Measurements from ENCODE around the gene SESN1.

SESN1 gene

DNA sequence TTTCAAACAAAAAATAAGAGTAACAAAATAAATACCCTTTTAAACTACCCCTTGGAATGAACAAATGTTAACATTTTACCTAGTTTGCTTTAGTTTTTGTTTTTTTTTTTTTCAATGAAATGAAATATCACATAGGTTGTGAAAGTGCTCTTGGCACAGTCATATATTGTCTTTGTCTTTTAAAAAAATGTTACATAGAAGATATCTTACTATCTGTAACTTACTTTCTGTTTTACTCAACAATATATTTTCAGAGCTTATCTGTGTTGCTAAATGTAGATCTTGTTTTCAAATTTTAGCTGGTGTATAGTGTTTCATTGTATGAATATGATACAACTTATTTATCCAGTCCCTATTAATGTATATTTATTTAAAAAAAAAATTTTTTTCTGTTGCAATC lies 9.3 kb upstream of the SESN1 start:
- DNase-seq (ENCODE audit: low spot score): peak; percentile 27
- TF ChIP-seq, protein P1, sequence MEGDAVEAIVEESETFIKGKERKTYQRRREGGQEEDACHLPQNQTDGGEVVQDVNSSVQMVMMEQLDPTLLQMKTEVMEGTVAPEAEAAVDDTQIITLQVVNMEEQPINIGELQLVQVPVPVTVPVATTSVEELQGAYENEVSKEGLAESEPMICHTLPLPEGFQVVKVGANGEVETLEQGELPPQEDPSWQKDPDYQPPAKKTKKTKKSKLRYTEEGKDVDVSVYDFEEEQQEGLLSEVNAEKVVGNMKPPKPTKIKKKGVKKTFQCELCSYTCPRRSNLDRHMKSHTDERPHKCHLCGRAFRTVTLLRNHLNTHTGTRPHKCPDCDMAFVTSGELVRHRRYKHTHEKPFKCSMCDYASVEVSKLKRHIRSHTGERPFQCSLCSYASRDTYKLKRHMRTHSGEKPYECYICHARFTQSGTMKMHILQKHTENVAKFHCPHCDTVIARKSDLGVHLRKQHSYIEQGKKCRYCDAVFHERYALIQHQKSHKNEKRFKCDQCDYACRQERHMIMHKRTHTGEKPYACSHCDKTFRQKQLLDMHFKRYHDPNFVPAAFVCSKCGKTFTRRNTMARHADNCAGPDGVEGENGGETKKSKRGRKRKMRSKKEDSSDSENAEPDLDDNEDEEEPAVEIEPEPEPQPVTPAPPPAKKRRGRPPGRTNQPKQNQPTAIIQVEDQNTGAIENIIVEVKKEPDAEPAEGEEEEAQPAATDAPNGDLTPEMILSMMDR (IDR thresholded peaks at IDR 0.05; ENCODE audit: extremely low read depth, missing control alignments): no peak

DNA sequence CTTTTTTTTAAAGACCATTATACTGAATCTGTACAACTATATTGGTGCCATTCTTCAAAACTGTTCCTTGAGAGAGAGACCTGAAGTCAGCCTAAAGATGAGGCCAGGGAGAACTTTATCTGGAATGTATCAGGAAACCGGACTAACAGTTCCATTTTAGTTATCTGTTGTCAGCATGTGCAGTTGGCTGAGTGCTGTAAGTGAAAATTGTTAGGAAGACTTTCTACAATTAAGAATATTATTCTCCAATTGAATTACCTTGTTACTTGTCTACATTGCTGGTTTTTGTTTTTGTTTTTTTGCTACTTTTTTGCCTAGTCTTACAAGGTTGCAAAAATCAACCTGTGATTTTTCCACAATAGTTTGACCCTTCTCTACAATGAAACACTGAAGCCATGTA lies 8.1 kb upstream of the SESN1 start:
- DNase-seq (ENCODE audit: low spot score): no peak
- TF ChIP-seq, protein P1 (IDR thresholded peaks at IDR 0.05; ENCODE audit: extremely low read depth, missing control alignments): no peak

DNA sequence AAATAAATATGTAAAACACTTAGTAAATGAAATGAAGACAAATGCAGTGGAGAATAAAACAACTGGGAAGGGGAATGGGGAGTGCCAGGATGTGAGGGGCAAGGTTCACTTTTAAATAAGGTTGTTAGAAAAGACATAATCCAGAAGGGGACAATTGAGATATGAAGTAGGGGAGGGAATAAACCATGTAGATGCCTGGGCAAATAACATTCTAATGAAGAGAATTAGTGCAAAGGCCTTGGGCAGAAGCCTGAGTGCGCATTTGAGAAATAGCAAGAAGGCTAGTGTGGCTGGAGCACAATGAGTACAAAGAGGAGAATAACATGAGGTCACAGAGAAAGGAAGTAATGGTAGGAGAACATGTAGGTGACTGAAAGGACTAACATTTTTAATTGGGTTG lies 3.0 kb upstream of the SESN1 start:
- TF ChIP-seq, protein P1 (IDR thresholded peaks at IDR 0.05; ENCODE audit: extremely low read depth, missing control alignments): no peak
- no peak for DNase-seq (ENCODE audit: low spot score)

DNA sequence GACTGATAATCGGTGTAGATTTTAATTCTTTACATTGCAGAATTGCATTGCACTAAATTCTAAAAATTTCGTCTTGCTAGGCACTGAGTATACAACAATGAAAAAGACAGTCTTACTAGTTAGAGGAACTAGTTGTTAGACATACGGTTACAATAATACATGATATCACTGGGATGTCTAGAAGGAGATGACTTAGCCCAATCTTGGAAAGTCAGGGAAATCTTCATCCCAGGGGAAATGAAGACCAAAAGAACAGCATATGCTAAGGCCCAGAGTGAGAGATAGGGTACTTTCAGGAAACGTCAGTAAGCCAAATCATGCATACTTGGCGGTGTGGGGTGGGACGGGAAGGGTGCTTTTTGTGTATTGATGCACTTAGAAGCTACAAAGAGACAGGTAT lies 1.6 kb upstream of the SESN1 start:
- TF ChIP-seq, protein P1 (IDR thresholded peaks at IDR 0.05; ENCODE audit: extremely low read depth, missing control alignments): no peak
- DNase-seq (ENCODE audit: low spot score): no peak

DNA sequence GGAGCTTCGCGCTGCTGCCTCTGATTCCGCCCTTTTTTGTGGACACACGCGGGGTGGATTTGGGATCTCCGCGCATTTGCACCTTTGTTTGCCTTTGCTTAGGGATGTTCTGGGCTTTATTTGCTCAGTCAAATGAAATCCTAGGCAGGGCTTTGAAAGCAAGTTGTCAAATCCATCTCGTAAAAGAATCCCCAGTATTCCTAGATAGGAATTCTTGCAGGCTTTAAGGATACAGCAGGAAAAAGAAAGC lies 1.1 kb upstream of the SESN1 start:
- TF ChIP-seq, protein P1 (IDR thresholded peaks at IDR 0.05; ENCODE audit: extremely low read depth, missing control alignments): no peak
- DNase-seq (ENCODE audit: low spot score): no peak

DNA sequence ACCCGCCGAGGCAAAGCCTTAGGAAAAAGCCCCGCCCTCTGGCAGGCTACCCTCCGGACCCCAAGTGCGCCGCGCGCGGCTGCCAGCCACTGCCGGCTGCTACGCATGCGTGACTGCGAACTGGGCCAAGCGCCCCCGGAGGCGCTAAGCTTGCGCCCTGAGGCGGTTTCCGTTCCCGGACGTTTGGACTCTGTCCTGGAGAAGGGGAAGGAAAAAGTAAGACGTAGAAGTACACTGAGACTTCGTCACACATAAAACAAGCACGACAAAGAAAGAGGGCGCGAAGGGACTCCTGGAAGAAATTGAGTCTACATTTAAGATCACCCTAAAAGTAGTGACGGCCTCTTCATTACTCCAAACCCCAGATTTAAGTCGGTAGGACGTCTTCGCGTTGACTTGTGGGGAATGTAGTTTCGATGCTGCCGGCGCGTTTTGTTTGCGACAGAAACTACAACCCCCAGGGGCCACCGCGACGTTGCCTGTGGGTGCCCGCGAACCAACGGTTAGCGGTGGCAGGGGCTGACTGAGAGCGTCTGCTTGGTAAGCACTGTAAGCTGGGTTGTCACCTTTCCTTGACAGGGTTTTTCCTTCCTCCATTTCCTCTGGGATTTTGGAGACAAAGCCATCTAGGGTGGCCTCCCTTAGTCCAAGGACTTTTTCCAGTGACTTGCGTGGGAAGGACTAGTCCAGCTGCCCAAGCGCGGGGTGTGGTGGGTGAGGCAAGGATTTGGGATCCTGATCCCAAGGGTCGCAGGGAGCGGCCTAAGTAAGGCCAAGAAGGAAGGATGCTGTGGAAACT lies 589 bp upstream of the SESN1 start, which contains the start of gene CEP57L1:
Gene CEP57L1, plus strand, starts transcription at position 472 of the 799 bp plus-strand sequence. CDS start 49,715 bp downstream, outside the sequence.
- TF ChIP-seq, protein P1 (IDR thresholded peaks at IDR 0.05; ENCODE audit: extremely low read depth, missing control alignments): no peak
- peak; percentile 86 for DNase-seq (ENCODE audit: low spot score)

DNA sequence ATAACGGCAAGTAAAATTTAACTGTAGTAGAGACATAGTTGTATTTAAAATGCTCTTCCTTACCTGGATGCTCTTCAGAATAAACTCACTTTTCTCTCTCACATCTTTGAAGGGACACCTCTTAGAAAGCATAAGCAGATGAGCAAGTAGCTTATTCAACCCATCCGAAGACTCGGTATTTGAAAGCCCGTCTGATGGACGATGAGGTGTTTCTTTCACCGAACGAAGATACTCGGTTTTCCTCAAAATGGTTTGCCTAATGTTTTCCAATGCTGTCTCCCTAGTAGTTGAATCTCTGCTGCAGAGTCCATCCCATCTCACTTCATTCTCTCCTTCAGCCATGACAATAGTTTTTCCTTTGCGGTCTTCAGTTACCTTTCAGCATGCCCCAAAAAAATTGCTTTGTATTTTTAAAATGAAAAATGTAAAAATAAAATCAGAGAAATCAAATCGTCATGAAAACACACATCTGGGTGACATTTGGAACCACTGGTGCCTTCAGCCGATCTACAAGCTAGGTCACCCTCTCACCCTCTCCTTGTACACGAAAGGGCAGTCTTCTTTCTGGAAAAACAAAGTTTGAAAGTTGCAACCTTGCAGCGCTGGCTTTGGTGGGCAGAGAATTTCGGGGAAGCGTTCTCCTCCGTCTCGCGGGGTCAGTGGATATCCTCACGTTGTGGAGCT lies 772 bp downstream of the SESN1 start:
- no peak for DNase-seq (ENCODE audit: low spot score)
- TF ChIP-seq, protein P1 (IDR thresholded peaks at IDR 0.05; ENCODE audit: extremely low read depth, missing control alignments): no peak

Measured in GM20000 (cell line).